Mesothelial cell of epicardium (in vitro differentiated cells): ENCODE results near the gene FAM177B. TPM values are rescaled to one million over a fixed set of nuclear protein-coding genes. Genes with fewer than 3 reads are reported as not detected.
"Not testable (repeated sequence)": the region's sequence is repeated elsewhere in the genome, so short reads cannot be mapped to it uniquely, and the experiment has no call there.

Source experiments
- DNase-seq, 2 experiments: peaks; one replicate each; pipeline ENCODE4 v3.0.0; 2021; ENCODE audit warnings: low spot score in 2 of 2; ENCODE audit not compliant: unreplicated experiment in 2 of 2
- H3K27ac Mint-ChIP-seq: 2 replicates; pipeline ENCODE4 v1.8.0; 2021; ENCODE audit warnings: mixed read lengths
- H3K27me3 Mint-ChIP-seq: 2 replicates; pipeline ENCODE4 v1.8.0; 2021; ENCODE audit warnings: low read depth, mixed read lengths
- H3K36me3 Mint-ChIP-seq: 2 replicates; pipeline ENCODE4 v1.8.0; 2021; ENCODE audit warnings: mixed read lengths
- H3K4me1 Mint-ChIP-seq: 2 replicates; pipeline ENCODE4 v1.8.0; 2021; ENCODE audit warnings: mixed read lengths
- H3K4me3 Mint-ChIP-seq: 2 replicates; pipeline ENCODE4 v1.8.0; 2021; ENCODE audit warnings: mild to moderate bottlenecking, moderate library complexity, mixed read lengths
- H3K9me3 Mint-ChIP-seq: 2 replicates; pipeline ENCODE4 v1.8.0; 2021; ENCODE audit warnings: mixed read lengths
- total RNA-seq: library from RNA; stranded (reverse); gene quantifications from 3 replicates; pipeline ENCODE4 v1.2.1, GENCODE V29; 2021
- TF ChIP-seq, protein P1 (sequence below): fragments of 200-600 bp; sonication (generic); IDR thresholded peaks from one replicate; pipeline ENCODE4 v1.5.0; 2021; ENCODE audit warnings: antibody characterized with exemption; ENCODE audit not compliant: unreplicated experiment

The FAM177B gene
- total RNA-seq, 1 donor from 2014 or later: not detected

DNA sequence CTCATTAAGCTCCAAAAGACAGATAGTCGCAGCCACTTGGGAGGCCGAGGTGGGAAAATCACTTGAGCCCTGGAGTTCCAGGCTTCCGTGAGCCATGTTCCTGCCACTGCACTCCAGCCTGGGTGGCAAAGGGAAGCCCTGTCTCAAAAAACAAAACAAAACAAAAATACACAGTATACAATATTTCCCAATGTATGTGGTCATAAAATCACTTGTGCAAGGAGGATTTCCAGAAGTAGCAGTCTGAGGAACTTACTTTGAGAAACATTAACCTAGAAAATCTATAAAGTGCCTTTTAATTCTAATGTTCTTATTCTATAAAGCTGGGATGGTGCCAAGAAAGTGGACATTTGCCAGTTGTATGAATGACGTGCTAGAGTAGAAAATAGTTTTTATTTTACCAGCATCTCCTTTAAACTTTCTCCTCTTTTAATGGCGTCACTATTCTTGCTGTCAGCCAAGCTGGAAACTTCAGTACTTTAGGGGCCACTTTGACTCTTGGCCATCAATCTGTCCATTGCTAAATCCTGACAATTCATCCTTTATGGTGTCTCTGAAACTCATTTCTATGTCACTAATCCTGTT is 22.5 kb downstream of the FAM177B start:
- no peak overlapping the region for H3K27ac Mint-ChIP-seq
- H3K36me3 Mint-ChIP-seq: no peaks in the 10 kb centered on the region
- H3K4me3 Mint-ChIP-seq: no peak overlapping the region
- H3K9me3 Mint-ChIP-seq: peaks cover 13% of the 10 kb centered on the region
- peaks cover 20% of the 10 kb centered on the region for H3K4me1 Mint-ChIP-seq
- TF ChIP-seq, protein P1, sequence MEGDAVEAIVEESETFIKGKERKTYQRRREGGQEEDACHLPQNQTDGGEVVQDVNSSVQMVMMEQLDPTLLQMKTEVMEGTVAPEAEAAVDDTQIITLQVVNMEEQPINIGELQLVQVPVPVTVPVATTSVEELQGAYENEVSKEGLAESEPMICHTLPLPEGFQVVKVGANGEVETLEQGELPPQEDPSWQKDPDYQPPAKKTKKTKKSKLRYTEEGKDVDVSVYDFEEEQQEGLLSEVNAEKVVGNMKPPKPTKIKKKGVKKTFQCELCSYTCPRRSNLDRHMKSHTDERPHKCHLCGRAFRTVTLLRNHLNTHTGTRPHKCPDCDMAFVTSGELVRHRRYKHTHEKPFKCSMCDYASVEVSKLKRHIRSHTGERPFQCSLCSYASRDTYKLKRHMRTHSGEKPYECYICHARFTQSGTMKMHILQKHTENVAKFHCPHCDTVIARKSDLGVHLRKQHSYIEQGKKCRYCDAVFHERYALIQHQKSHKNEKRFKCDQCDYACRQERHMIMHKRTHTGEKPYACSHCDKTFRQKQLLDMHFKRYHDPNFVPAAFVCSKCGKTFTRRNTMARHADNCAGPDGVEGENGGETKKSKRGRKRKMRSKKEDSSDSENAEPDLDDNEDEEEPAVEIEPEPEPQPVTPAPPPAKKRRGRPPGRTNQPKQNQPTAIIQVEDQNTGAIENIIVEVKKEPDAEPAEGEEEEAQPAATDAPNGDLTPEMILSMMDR: no peak
- no peaks in the 10 kb centered on the region for H3K27me3 Mint-ChIP-seq
- DNase-seq: no peak

DNA sequence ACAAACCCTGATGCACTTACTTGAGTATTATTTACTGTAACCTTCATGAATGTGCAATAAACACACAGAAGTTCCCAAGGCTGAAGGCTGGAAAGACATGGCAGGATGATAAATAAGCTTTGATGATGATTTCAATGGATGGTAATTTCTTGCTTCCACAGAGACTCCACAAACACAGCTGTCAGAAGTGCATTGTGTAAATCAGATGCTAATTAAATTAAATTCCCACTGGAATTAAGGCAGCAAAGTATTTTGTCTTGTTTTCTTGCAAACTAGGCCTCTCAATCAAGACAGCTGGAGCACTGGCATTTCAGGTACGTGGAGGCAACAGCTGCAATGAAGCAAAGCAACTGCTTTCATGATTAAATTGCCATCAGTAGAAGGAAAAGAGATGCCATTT is 24.1 kb downstream of the FAM177B start:
- no peaks in the 10 kb centered on the region for H3K27me3 Mint-ChIP-seq
- no peak for DNase-seq

DNA sequence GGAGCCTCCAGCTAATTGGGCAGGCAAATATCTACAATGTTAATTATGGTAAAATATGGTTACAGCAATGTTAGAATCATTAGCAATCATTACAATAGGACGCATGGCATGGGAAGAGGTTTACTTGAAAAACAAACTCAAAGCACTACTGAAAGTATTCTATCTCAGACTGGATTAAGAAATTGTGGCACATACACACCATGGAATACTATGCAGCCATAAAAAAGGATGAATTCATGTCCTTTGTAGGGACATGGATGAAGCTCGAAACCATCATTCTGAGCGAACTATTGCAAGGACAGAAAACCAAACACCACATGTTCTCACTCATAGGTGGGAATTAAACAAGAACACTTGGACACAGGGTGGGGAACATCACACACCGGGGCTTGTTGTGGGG is 25.2 kb downstream of the FAM177B start:
- Mint-ChIP-seq H3K4me1 (peaks cover 15% of the 10 kb centered on the region), H3K9me3 (peaks cover 21% of the 10 kb centered on the region)
- not testable (repeated sequence) for H3K4me3 Mint-ChIP-seq, H3K27me3 Mint-ChIP-seq, H3K27ac Mint-ChIP-seq, DNase-seq, H3K36me3 Mint-ChIP-seq

More for the DNA sequence above, 24.1 kb downstream of the FAM177B start:
- no peaks in the 10 kb centered on the region for H3K36me3 Mint-ChIP-seq
- H3K27ac Mint-ChIP-seq: no peak overlapping the region
- peaks cover 19% of the 10 kb centered on the region for H3K4me1 Mint-ChIP-seq
- H3K9me3 Mint-ChIP-seq: peaks cover 18% of the 10 kb centered on the region
- no peak overlapping the region for H3K4me3 Mint-ChIP-seq
- TF ChIP-seq, protein P1: no peak

DNA sequence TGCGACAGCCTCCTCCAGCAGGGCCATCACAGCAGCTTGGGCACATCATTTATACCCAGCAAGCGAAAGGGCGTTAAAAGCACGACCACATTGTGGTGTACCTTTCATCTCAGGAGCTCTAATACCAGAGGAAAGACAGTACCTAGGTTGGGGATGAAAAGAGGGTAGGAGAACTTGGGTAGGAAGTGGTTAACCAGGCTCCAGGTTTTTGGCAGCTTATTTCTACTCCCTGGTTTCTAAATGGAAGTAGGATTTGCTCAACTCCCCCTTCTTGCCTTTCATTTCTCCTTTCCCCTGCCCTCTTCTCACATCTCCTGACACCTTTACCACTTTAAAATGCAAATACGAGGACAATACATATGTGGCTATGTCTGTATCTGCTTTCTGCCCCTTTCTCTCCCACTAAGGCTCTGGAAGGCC is 30.2 kb downstream of the FAM177B start:
- Mint-ChIP-seq H3K27ac (no peak overlapping the region), H3K9me3 (peaks cover 40% of the 10 kb centered on the region), H3K4me3 (no peak overlapping the region), H3K27me3 (no peaks in the 10 kb centered on the region), H3K4me1 (no peaks in the 10 kb centered on the region), H3K36me3 (no peaks in the 10 kb centered on the region)
- TF ChIP-seq, protein P1: no peak
- DNase-seq: no peak

DNA sequence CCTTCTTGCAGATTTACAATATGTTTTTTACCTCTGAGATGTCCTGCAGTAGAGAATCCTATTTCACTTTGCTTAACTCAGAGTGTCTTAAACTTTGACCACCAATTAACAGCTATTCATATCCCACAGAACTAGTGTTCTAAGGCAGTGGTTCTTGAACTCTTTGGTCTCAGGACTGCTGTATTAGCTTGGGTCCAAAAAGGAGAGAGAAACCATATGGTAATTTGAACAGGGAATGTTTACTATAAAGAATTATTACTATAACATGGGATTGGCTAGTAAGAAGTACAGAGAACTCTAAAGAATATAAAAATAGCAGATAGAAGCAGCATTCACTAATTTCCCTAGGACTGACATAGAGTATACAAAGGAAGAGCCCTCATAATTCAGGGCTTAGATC is 31.6 kb downstream of the FAM177B start:
- TF ChIP-seq, protein P1: no peak
- Mint-ChIP-seq H3K27me3 (no peaks in the 10 kb centered on the region), H3K27ac (no peak overlapping the region), H3K4me3 (no peak overlapping the region), H3K36me3 (no peaks in the 10 kb centered on the region), H3K9me3 (peaks cover 39% of the 10 kb centered on the region), H3K4me1 (no peaks in the 10 kb centered on the region)
- DNase-seq: no peak

DNA sequence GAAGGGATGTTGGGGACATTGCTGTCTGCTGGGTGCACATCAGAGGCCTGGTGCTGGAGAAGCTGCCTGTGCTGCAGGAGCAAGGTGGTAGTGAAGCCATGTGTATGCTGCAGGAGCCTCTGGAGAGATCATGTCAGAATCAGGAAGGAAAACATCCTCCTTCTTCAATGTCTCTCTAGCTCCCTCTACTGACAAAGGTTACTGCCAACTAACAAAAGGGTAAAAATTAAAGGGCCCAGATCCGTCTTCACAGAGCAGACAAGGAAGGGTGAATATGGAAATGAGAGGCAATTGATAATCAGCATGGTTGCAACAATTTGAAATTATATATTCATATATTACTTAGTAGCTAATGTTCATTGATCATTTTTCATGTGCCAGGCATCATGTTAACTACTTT is 32.2 kb downstream of the FAM177B start:
- H3K4me3 Mint-ChIP-seq: no peak overlapping the region
- H3K27ac Mint-ChIP-seq: no peak overlapping the region

More for the DNA sequence above, 32.2 kb downstream of the FAM177B start:
- Mint-ChIP-seq H3K4me1 (no peaks in the 10 kb centered on the region), H3K9me3 (peaks cover 34% of the 10 kb centered on the region), H3K36me3 (no peaks in the 10 kb centered on the region), H3K27me3 (no peaks in the 10 kb centered on the region)
- TF ChIP-seq, protein P1: no peak
- DNase-seq: no peak
